ENCODE measurements around the gene RNF186. TPM values are rescaled to one million over a fixed set of nuclear protein-coding genes. Genes with fewer than 3 reads are reported as not detected.

RNF186 gene
- total and polyA plus RNA-seq, 2 of the 13 experiments (the other 11 are each of a cell fraction or from before 2014, with no cell fraction given), result 0.07 to 0.20 TPM

DNA sequence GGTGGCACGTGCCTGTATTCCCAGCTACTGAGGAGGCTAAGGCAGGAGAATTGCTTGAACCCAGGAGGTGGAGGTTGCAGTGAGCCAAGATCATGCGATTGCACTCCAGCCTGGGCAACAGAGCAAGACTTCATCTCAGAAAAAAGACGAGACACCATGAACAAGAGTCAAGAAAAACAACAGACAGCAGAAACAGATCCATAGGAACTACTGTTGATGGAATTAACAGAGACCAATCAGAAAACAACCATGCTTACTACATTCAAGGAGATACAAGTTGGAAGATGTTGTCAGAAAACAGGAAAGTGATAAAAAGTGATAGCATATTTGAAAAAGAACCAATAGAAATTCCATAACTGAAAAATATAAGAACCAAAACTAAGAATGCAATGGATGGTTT, 47.9 kb upstream of the RNF186 start:
- H2AFZ ChIP-seq (ENCODE audit: low read length), result no peak overlapping the region
- TF ChIP-seq ZNF317 (CRISPR knock-in tag; IDR thresholded peaks at IDR 0.05) (peak; percentile 86; the same call in 1 of the 2 replicates), SP5 (CRISPR knock-in tag; IDR thresholded peaks at IDR 0.05; ENCODE audit: borderline replicate concordance, low read depth) (no peak)
- in situ Hi-C loops (cut with HindIII; ENCODE audit: extremely low pct_ligation_motif_present, low pct_unique_long_range_greater_than_20kb) (no loop called here), intact Hi-C loops (cut with micrococcal nuclease; ENCODE audit: unreplicated experiment) (no loop called here)
- no peaks in the 10 kb centered on the region for H3K36me3 ChIP-seq (replicated peaks in 1 of 2; ENCODE audit: control insufficient read depth in 1 of 2, insufficient read depth in 2 of 2, low read length in 2 of 2)
- H3K79me2 ChIP-seq (ENCODE audit: insufficient read depth, low read length), result no peaks in the 10 kb centered on the region
- H3K9ac ChIP-seq (ENCODE audit: insufficient read depth, low read depth, low read length), result no peak overlapping the region
- no TSS peak for BruUV-seq (replicated peaks)
- no peak overlapping the region for H3K4me3 ChIP-seq (replicated peaks in 1 of 3; ENCODE audit: insufficient read depth in 1 of 3, low read depth in 2 of 3, low read length in 3 of 3)
- peaks cover 29% of the 10 kb centered on the region for H3K4me1 ChIP-seq (ENCODE audit: insufficient read depth, low read length)
- ATAC-seq (no peak), FAIRE-seq (no peak), DNase-seq (ENCODE audit: low spot score) (no peak)
- 0 out of 5 replicates have a peak, but pooled peaks cover 0 to 3% of the 10 kb centered on the region in 2 experiments for H3K27me3 ChIP-seq (ENCODE audit: control insufficient read depth in 1 of 2, insufficient read depth in 2 of 2, low read length in 2 of 2)
- POLR2A ChIA-PET, result no interaction called here
- CTCF ChIA-PET (ENCODE audit: low intra/inter-chr PET ratio, low total read pairs), result no interaction called here
- no peak overlapping the region for H3K27ac ChIP-seq (ENCODE audit: extremely low read length, insufficient read depth, low read length)
- H3K4me2 ChIP-seq (ENCODE audit: low read depth, low read length), result no peak overlapping the region
- 64% methylated on average over 3 of the region's 3 CpGs for WGBS (ENCODE audit: low lambda C conversion rate)
- H4K20me1 ChIP-seq (ENCODE audit: insufficient read depth, low read length), result no peaks in the 10 kb centered on the region
- no peaks in the 10 kb centered on the region; the same call in 1 of the 2 replicates for H3K9me3 ChIP-seq (ENCODE audit: low read length)

DNA sequence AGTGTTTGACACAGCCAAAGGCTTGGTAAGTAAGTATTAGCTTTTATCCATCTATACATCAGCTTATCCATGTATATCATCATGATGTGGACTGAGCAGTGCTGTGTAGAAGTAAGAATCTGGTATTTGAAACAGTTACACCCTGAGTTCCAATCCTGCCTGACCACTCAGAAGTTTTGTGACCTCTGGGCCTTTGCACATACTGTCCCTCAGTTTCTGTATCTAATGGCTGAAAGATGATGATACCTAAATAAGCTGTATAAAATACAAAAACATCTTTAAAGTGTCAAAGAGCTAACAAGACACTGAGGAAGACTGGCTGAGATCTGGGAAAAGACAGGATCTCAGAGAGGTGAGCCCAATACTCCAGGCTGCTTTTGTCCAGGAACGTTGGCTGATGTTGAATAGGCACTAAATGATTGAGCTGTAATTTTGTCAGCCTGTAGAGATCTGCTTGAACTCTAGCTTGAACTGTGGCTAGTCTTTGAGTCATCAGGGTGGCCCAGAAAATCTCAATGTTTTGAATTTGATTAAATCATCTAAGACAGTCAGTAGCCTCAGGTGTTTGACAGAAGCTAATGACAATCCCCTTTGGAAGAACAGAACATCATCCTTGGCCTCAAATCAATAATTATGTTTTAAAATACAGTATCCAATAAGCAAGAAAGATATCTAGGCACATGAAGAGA, 46.9 kb upstream of the RNF186 start:
- Histone ChIP-seq H3K27me3 (ENCODE audit: control insufficient read depth in 1 of 2, insufficient read depth in 2 of 2, low read length in 2 of 2) (0 out of 5 replicates have a peak, but pooled peaks cover 0 to 3% of the 10 kb centered on the region in 2 experiments), H4K20me1 (ENCODE audit: insufficient read depth, low read length) (no peaks in the 10 kb centered on the region), H3K79me2 (ENCODE audit: insufficient read depth, low read length) (no peaks in the 10 kb centered on the region), H3K4me2 (ENCODE audit: low read depth, low read length) (no peak overlapping the region), H3K36me3 (replicated peaks in 1 of 2; ENCODE audit: control insufficient read depth in 1 of 2, insufficient read depth in 2 of 2, low read length in 2 of 2) (no peaks in the 10 kb centered on the region), H3K9me3 (ENCODE audit: low read length) (no peaks in the 10 kb centered on the region; the same call in 1 of the 2 replicates), H3K4me1 (ENCODE audit: insufficient read depth, low read length) (peaks cover 29% of the 10 kb centered on the region), H2AFZ (ENCODE audit: low read length) (no peak overlapping the region), H3K27ac (ENCODE audit: extremely low read length, insufficient read depth, low read length) (no peak overlapping the region), H3K4me3 (replicated peaks in 1 of 3; ENCODE audit: insufficient read depth in 1 of 3, low read depth in 2 of 3, low read length in 3 of 3) (no peak overlapping the region), H3K9ac (ENCODE audit: insufficient read depth, low read depth, low read length) (no peak overlapping the region)
- 7% methylated on average over 1 of the region's 1 CpG for WGBS (ENCODE audit: low lambda C conversion rate)
- no peak for ATAC-seq
- DNase-seq (ENCODE audit: low spot score), result no peak
- POLR2A ChIA-PET, result no interaction called here
- CTCF ChIA-PET (ENCODE audit: low intra/inter-chr PET ratio, low total read pairs), result no interaction called here
- intact Hi-C loops (cut with micrococcal nuclease; ENCODE audit: unreplicated experiment) (no loop called here), in situ Hi-C loops (cut with HindIII; ENCODE audit: extremely low pct_ligation_motif_present, low pct_unique_long_range_greater_than_20kb) (no loop called here)
- no peak for FAIRE-seq
- BruUV-seq (replicated peaks), result no TSS peak
- TF ChIP-seq YEATS2 (CRISPR knock-in tag; IDR thresholded peaks at IDR 0.05; ENCODE audit: borderline replicate concordance) (no peak), NBN (conservative IDR thresholded peaks at IDR 0.05) (no peak), ZKSCAN5 (CRISPR knock-in tag; IDR thresholded peaks at IDR 0.05) (no peak), EED (CRISPR knock-in tag; IDR thresholded peaks at IDR 0.05) (no peak), PAF1 (CRISPR knock-in tag; IDR thresholded peaks at IDR 0.05) (no peak), ZNF616 (CRISPR knock-in tag; IDR thresholded peaks at IDR 0.05; ENCODE audit: low read depth) (no peak), YEATS4 (CRISPR knock-in tag; IDR thresholded peaks at IDR 0.05; ENCODE audit: borderline replicate concordance) (no peak), CHCHD3 (CRISPR knock-in tag; IDR thresholded peaks at IDR 0.05) (no peak), EHMT2 (IDR thresholded peaks at IDR 0.05; ENCODE audit: borderline replicate concordance, low read depth, low read length) (no peak), ELF4 (CRISPR knock-in tag; IDR thresholded peaks at IDR 0.05; ENCODE audit: borderline replicate concordance) (no peak), ZNF124 (CRISPR knock-in tag; IDR thresholded peaks at IDR 0.05) (no peak), MEIS2 (CRISPR knock-in tag; IDR thresholded peaks at IDR 0.05) (no peak), ZMYM3 (CRISPR knock-in tag; IDR thresholded peaks at IDR 0.05) (no peak), ZNF552 (CRISPR knock-in tag; IDR thresholded peaks at IDR 0.05; ENCODE audit: borderline replicate concordance) (no peak), ZNF367 (CRISPR knock-in tag; IDR thresholded peaks at IDR 0.05; ENCODE audit: borderline replicate concordance) (no peak), CBX5 (CRISPR knock-in tag; IDR thresholded peaks at IDR 0.05; ENCODE audit: borderline replicate concordance) (no peak)

Data from HepG2 (cell line).